GM23338 (cell line): ENCODE data around the gene TRAPPC14.

Experiments
- CREB1 ChIP-seq: fragments of 250-450 bp; sonication (Bioruptor Pico); IDR thresholded peaks from 2 replicates; pipeline ENCODE4 v1.5.0; 2020; ENCODE audit warnings: low read depth, mild to moderate bottlenecking, moderate library complexity
- CTCF ChIP-seq, 2 experiments: fragments of 200-600 bp in 1 of 2; sonication (generic) in 1 of 2; conservative IDR thresholded peaks; 2 replicates each; pipeline versions ENCODE4 v1.5.1 to v1.6.1; 2016 to 2017; ENCODE audit warnings: antibody characterized with exemption in 2 of 2, low read depth in 2 of 2, mild to moderate bottlenecking in 2 of 2, moderate library complexity in 1 of 2
- ETS1 ChIP-seq: IDR thresholded peaks from 2 replicates; pipeline ENCODE4 v1.6.1; 2016; ENCODE audit warnings: antibody characterized with exemption
- EZH2 ChIP-seq: fragments of 200-600 bp; sonication (generic); IDR thresholded peaks from one replicate; pipeline ENCODE4 v1.8.0; 2017; ENCODE audit warnings: antibody characterized with exemption, mild to moderate bottlenecking, low read depth; ENCODE audit not compliant: unreplicated experiment
- EZH2phosphoT487 ChIP-seq: fragments of 200-600 bp; sonication (generic); IDR thresholded peaks from one replicate; pipeline ENCODE4 v1.8.1; 2018; ENCODE audit warnings: antibody characterized with exemption; ENCODE audit not compliant: unreplicated experiment
- JUNB ChIP-seq: IDR thresholded peaks from one replicate; pipeline ENCODE4 v1.6.1; 2016; ENCODE audit warnings: antibody characterized with exemption; ENCODE audit not compliant: unreplicated experiment
- POLR2AphosphoS5 ChIP-seq: IDR thresholded peaks from 2 replicates; pipeline ENCODE4 v1.6.1; 2016; ENCODE audit warnings: antibody characterized with exemption, low read depth
- REST ChIP-seq: IDR thresholded peaks from one replicate; pipeline ENCODE4 v1.6.1; 2018; ENCODE audit warnings: antibody characterized with exemption; ENCODE audit not compliant: unreplicated experiment

GRCh38 chr7:100107125-100107737 lies 51.3 kb downstream of the TRAPPC14 start:
- TF ChIP-seq EZH2 (no peak), CTCF (conservative IDR thresholded peaks at IDR 0.05; ENCODE audit: low read depth in 2 of 2) (no peak), REST (no peak), EZH2phosphoT487 (no peak), POLR2AphosphoS5 (no peak; the same call in 1 of the 2 replicates), JUNB (no peak), CREB1 (CRISPR knock-in tag) (no peak), ETS1 (no peak)
